ENCODE data around the gene SCLY. TPM values are rescaled to one million over a fixed set of nuclear protein-coding genes. Genes with fewer than 3 reads are reported as not detected.

Gene SCLY
- total and polyA plus RNA-seq, 2 of the 13 experiments (the other 11 are each of a cell fraction or from before 2014, with no cell fraction given): 27.9 to 38.6 TPM

- no peak for TF ChIP-seq DNMT1 (CRISPR knock-in tag; IDR thresholded peaks at IDR 0.05)
- no peak for TF ChIP-seq ZNF414 (CRISPR knock-in tag; IDR thresholded peaks at IDR 0.05)
- 0 out of 2 replicates have a peak, but pooled peaks have one; percentile 45 for TF ChIP-seq RXRB (CRISPR knock-in tag; IDR thresholded peaks at IDR 0.05; ENCODE audit: borderline replicate concordance)
- no peak for TF ChIP-seq DRAP1 (CRISPR knock-in tag; IDR thresholded peaks at IDR 0.05)
- TF ChIP-seq SOX6 (IDR thresholded peaks at IDR 0.05): no peak
- TF ChIP-seq SOX6 (CRISPR knock-in tag; IDR thresholded peaks at IDR 0.05): no peak; the same call in 1 of the 2 replicates
- TF ChIP-seq ZNF547 (CRISPR knock-in tag; IDR thresholded peaks at IDR 0.05): 0 out of 2 replicates have a peak, but pooled peaks have one; percentile 48
- TF ChIP-seq TCF7L2 (IDR thresholded peaks at IDR 0.05; ENCODE audit: low read depth, low read length): no peak
- TF ChIP-seq POGZ (CRISPR knock-in tag; IDR thresholded peaks at IDR 0.05): no peak
These were observed 78.6 kb downstream of the SCLY start (continued) for GRCh38 chr2:238139196-238140039.

- 33% methylated on average over 1 of the region's 7 CpGs for WGBS (ENCODE audit: low lambda C conversion rate)
- Histone ChIP-seq H3K4me3 (replicated peaks in 1 of 3; ENCODE audit: insufficient read depth in 1 of 3, low read depth in 2 of 3, low read length in 3 of 3) (no peak overlapping the region), H3K9me3 (ENCODE audit: low read length) (no peaks in the 10 kb centered on the region), H3K27ac (ENCODE audit: extremely low read length, insufficient read depth, low read length) (no peak overlapping the region), H3K79me2 (ENCODE audit: insufficient read depth, low read length) (no peaks in the 10 kb centered on the region), H3K4me2 (ENCODE audit: low read depth, low read length) (no peak overlapping the region), H3K36me3 (replicated peaks in 1 of 2; ENCODE audit: control insufficient read depth in 1 of 2, insufficient read depth in 2 of 2, low read length in 2 of 2) (no peaks in the 10 kb centered on the region), H4K20me1 (ENCODE audit: insufficient read depth, low read length) (no peaks in the 10 kb centered on the region), H3K27me3 (ENCODE audit: control insufficient read depth in 1 of 2, insufficient read depth in 2 of 2, low read length in 2 of 2) (peaks cover 10 to 50% of the 10 kb centered on the region in 2 experiments), H3K4me1 (ENCODE audit: insufficient read depth, low read length) (peaks cover 59% of the 10 kb centered on the region), H2AFZ (ENCODE audit: low read length) (no peak overlapping the region), H3K9ac (ENCODE audit: insufficient read depth, low read depth, low read length) (no peak overlapping the region)
- in situ Hi-C loops (cut with HindIII; ENCODE audit: extremely low pct_ligation_motif_present, low pct_unique_long_range_greater_than_20kb): no loop called here
- TF ChIP-seq FOXO4 (CRISPR knock-in tag; conservative IDR thresholded peaks at IDR 0.05) (0 out of 2 replicates have a peak, but pooled peaks have one; percentile 57), HNRNPL (IDR thresholded peaks at IDR 0.05; ENCODE audit: low read depth, low read length) (0 out of 2 replicates have a peak, but pooled peaks have one; percentile 9), HOXA7 (CRISPR knock-in tag; IDR thresholded peaks at IDR 0.05) (no peak)
- CTCF ChIA-PET (ENCODE audit: low intra/inter-chr PET ratio, low total read pairs): interaction anchor here (0.8 to 1.4 kb wide), 3 partner anchors 19 to 282 kb away, joined by 5 to 8 read pairs (median 6); no protein-coding TSS in a partner anchor
- POLR2A ChIA-PET: no interaction called here
- ATAC-seq: no peak
- FAIRE-seq: no peak
- DNase-seq (ENCODE audit: low spot score): no peak
- intact Hi-C loops (cut with micrococcal nuclease; ENCODE audit: unreplicated experiment): no loop called here
- BruUV-seq (replicated peaks): no TSS peak
These were observed 79.2 kb downstream of the SCLY start for GRCh38 chr2:238140040-238140439.
